SU-DHL-6 (cell line): Measurements from ENCODE around the gene FBXO31.

Experiments used
- CTCF ChIP-seq: fragments of 200-600 bp; sonication (generic); IDR thresholded peaks from one replicate; pipeline ENCODE4 v1.5.1; 2017; ENCODE audit warnings: antibody characterized with exemption, mild to moderate bottlenecking, low read length, moderate library complexity; ENCODE audit not compliant: insufficient read depth, poor library complexity, severe bottlenecking
- EZH2phosphoT487 ChIP-seq: fragments of 200-600 bp; sonication (generic), shearing (Covaris generic); conservative IDR thresholded peaks from 2 replicates; pipeline ENCODE4 v1.6.1; 2018; ENCODE audit warnings: mild to moderate bottlenecking, antibody characterized with exemption, low read length, moderate library complexity, mixed read lengths

- TF ChIP-seq CTCF = no peak
- TF ChIP-seq EZH2phosphoT487 = no peak
These were observed 8.6 kb upstream of the FBXO31 start, which contains the start of gene MAP1LC3B for GRCh38 chr16:87391950-87392820.
